ENCODE measurements around the gene MGAT5. TPM values are rescaled to one million over a fixed set of nuclear protein-coding genes. Genes with fewer than 3 reads are reported as not detected.

The MGAT5 gene
- total and polyA plus RNA-seq, 2 donors from 2014 or later: 14.3 to 40.9 TPM

DNA sequence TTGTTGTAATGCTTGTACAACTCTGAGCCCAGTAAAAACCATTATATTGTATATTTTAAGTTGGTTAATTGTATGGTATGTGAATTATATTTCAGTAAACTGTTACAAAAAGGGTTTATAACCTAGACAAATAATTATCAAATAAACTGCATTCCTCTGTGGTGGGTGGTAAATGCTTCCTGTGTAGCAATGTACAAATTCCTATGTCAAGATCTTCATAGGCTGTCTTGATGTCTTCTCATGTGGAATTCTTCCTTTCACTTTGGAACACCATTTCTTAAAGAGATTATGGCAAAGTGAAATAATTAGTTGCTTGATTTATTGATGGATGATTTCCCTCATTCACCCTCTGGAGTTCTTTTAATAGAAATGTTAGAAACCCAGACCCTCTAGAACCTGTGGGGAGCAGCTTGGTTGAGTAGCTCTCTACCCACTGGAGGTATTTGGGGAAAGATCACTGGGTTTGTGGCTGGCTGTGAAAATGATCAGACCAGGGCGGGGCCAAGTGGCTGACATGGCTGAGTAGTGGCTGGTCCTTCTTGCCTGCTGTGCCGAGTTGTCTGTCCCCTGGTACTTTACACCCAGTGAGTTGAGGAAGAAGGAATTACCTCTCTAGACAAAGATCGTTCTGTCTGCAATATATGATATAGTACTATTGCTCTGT is 22.4 kb upstream of the MGAT5 start:
- no peaks in the 10 kb centered on the region for H3K36me3 ChIP-seq (ENCODE audit: control insufficient read depth in 2 of 3, insufficient read depth in 3 of 3, low read length in 3 of 3)
- peaks cover 0 to 10% (median 6%) of the 10 kb centered on the region in 3 donors for H3K4me1 ChIP-seq (ENCODE audit: control insufficient read depth in 2 of 3, insufficient read depth in 2 of 3, low read depth in 1 of 3, low read length in 3 of 3)
- intact Hi-C loops (cut with DNase I): no loop called here
- no peak for FAIRE-seq
- H3K9ac ChIP-seq (ENCODE audit: low read length in 3 of 3): no peak overlapping the region
- H3K9me3 ChIP-seq (ENCODE audit: control insufficient read depth in 2 of 3, insufficient read depth in 1 of 3, low read length in 3 of 3): peaks cover 0 to 10% (median 0%) of the 10 kb centered on the region in 3 donors
- TF ChIP-seq, protein P1, sequence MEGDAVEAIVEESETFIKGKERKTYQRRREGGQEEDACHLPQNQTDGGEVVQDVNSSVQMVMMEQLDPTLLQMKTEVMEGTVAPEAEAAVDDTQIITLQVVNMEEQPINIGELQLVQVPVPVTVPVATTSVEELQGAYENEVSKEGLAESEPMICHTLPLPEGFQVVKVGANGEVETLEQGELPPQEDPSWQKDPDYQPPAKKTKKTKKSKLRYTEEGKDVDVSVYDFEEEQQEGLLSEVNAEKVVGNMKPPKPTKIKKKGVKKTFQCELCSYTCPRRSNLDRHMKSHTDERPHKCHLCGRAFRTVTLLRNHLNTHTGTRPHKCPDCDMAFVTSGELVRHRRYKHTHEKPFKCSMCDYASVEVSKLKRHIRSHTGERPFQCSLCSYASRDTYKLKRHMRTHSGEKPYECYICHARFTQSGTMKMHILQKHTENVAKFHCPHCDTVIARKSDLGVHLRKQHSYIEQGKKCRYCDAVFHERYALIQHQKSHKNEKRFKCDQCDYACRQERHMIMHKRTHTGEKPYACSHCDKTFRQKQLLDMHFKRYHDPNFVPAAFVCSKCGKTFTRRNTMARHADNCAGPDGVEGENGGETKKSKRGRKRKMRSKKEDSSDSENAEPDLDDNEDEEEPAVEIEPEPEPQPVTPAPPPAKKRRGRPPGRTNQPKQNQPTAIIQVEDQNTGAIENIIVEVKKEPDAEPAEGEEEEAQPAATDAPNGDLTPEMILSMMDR (IDR thresholded peaks at IDR 0.05; ENCODE audit: borderline replicate concordance, extremely low read depth, insufficient read depth): no peak
- no peak overlapping the region for H3K4me3 ChIP-seq (ENCODE audit: low read length in 3 of 3)
- no peak overlapping the region for H3K27ac ChIP-seq (ENCODE audit: low read depth in 2 of 2, low read length in 2 of 2)
- DNase-seq: no peak
- no peaks in the 10 kb centered on the region for H3K27me3 ChIP-seq (ENCODE audit: control insufficient read depth, insufficient read depth, low read length)

DNA sequence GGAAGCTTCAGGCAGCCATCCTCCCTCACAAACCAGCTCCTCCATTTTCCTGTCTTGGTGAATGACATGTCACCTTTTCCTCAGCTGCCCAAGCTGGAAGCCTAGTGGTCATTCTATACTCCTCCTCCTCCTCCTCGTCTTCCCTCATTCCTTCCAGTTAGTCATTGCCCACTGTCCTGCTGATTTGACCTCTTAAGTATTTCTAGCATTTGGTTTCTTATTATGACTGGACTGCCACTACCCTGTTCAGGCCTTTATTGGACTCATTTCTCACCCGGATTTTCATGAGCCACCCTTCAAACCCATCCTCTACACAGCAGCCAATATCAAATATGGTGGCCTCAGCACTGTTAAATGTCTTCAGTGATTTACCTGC is 21.9 kb upstream of the MGAT5 start:
- H3K27me3 ChIP-seq (ENCODE audit: control insufficient read depth, insufficient read depth, low read length): no peaks in the 10 kb centered on the region
- TF ChIP-seq, protein P1 (IDR thresholded peaks at IDR 0.05; ENCODE audit: borderline replicate concordance, extremely low read depth, insufficient read depth): no peak
- FAIRE-seq: no peak

DNA sequence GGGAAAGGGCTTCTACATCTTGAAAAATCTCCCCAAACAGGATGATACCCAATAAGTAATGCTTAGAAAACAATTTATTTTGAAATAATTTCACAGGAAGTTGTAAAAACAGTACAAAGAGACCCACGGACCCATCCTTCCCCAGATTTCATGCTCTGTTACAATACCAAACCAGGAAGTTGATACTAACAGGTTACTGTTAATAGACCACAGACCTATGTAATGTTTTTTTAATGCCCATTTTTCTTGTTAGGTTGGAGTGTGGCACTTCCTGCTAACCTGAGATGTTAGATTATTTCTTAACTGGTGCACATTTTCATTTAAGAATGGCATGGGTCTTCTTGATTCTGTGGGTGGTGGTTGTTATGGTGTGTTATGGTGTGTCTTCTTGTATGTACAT is 21.4 kb upstream of the MGAT5 start:
- TF ChIP-seq, protein P1 (IDR thresholded peaks at IDR 0.05; ENCODE audit: borderline replicate concordance, extremely low read depth, insufficient read depth): no peak
- H3K27me3 ChIP-seq (ENCODE audit: control insufficient read depth, insufficient read depth, low read length): no peaks in the 10 kb centered on the region
- H3K4me3 ChIP-seq (ENCODE audit: low read length in 3 of 3): no peak overlapping the region
- no peaks in the 10 kb centered on the region for H3K36me3 ChIP-seq (ENCODE audit: control insufficient read depth in 2 of 3, insufficient read depth in 3 of 3, low read length in 3 of 3)
- H3K4me1 ChIP-seq (ENCODE audit: control insufficient read depth in 2 of 3, insufficient read depth in 2 of 3, low read depth in 1 of 3, low read length in 3 of 3): peaks cover 0 to 10% (median 6%) of the 10 kb centered on the region in 3 donors
- intact Hi-C loops (cut with DNase I): no loop called here
- DNase-seq (no peak), FAIRE-seq (no peak)
- H3K9me3 ChIP-seq (ENCODE audit: control insufficient read depth in 2 of 3, insufficient read depth in 1 of 3, low read length in 3 of 3): peaks cover 0 to 10% (median 0%) of the 10 kb centered on the region in 3 donors
- no peak overlapping the region for H3K27ac ChIP-seq (ENCODE audit: low read depth in 2 of 2, low read length in 2 of 2)
- no peak overlapping the region for H3K9ac ChIP-seq (ENCODE audit: low read length in 3 of 3)

More for the DNA sequence above, 21.9 kb upstream of the MGAT5 start:
- no peak for DNase-seq
- Histone ChIP-seq H3K9me3 (ENCODE audit: control insufficient read depth in 2 of 3, insufficient read depth in 1 of 3, low read length in 3 of 3) (peaks cover 0 to 10% (median 0%) of the 10 kb centered on the region in 3 donors), H3K9ac (ENCODE audit: low read length in 3 of 3) (no peak overlapping the region), H3K4me1 (ENCODE audit: control insufficient read depth in 2 of 3, insufficient read depth in 2 of 3, low read depth in 1 of 3, low read length in 3 of 3) (peaks cover 0 to 10% (median 6%) of the 10 kb centered on the region in 3 donors), H3K4me3 (ENCODE audit: low read length in 3 of 3) (no peak overlapping the region), H3K36me3 (ENCODE audit: control insufficient read depth in 2 of 3, insufficient read depth in 3 of 3, low read length in 3 of 3) (no peaks in the 10 kb centered on the region), H3K27ac (ENCODE audit: low read depth in 2 of 2, low read length in 2 of 2) (no peak overlapping the region)
- intact Hi-C loops (cut with DNase I): no loop called here
